Activated T-helper 9 cell treated with anti-CD3 and anti-CD28 coated beads, Interleukin-2, amount 50 U/mL, for 16 hours (primary cell): ENCODE data around the gene KRTAP4-5.
"Not testable (repeated sequence)": the region's sequence is repeated elsewhere in the genome, so short reads cannot be mapped to it uniquely, and the experiment has no call there.

Experiments used
- DNase-seq: peaks from one replicate; pipeline ENCODE4 v3.0.0-alpha.2; 2020; ENCODE audit warnings: low read depth

The KRTAP4-5 gene

GRCh38 chr17:41108728-41109386 lies 40.8 kb downstream of the KRTAP4-5 start:
- not testable (repeated sequence) for DNase-seq

- DNase-seq: no peak
Observed at GRCh38 chr17:41107941-41108450, 41.6 kb downstream of the KRTAP4-5 start.

- DNase-seq: not testable (repeated sequence)
Observed at GRCh38 chr17:41105347-41105746, 44.3 kb downstream of the KRTAP4-5 start, which contains the start of gene KRTAP4-9. KRTAP4-9 (plus strand) TSS chr17:41105389; CDS start chr17:41105389, 0 bp downstream.

- DNase-seq: not testable (repeated sequence)
Observed at GRCh38 chr17:41104386-41105038, 45.1 kb downstream of the KRTAP4-5 start.

- no peak for DNase-seq
Observed at GRCh38 chr17:41103896-41104295, 45.7 kb downstream of the KRTAP4-5 start.

- no peak for DNase-seq
Observed at GRCh38 chr17:41101586-41102259, 47.9 kb downstream of the KRTAP4-5 start, which contains the start of gene KRTAP4-16. KRTAP4-16 (minus strand) TSS chr17:41102209; CDS start chr17:41102209, 0 bp downstream.

- not testable (repeated sequence) for DNase-seq
Observed at GRCh38 chr17:41099682-41100480, 49.7 kb downstream of the KRTAP4-5 start.
